Keratinocyte (primary cell): Measurements from ENCODE around the gene MS4A6A.

Experiments
- EZH2 ChIP-seq: IDR thresholded peaks from one replicate; pipeline ENCODE4 v1.6.1; 2012; ENCODE audit warnings: inconsistent platforms, mild to moderate bottlenecking, low read length, moderate library complexity
- TF ChIP-seq, protein P1 (sequence below), 3 experiments: IDR thresholded peaks in 1 of 3; conservative IDR thresholded peaks in 1 of 3; optimal IDR thresholded peaks in 1 of 3; 2 replicates in 2 of 3; 3 replicates in 1 of 3; pipeline versions ENCODE3 to v1.5.1; 2011; ENCODE audit warnings: low read length in 3 of 3, mild to moderate bottlenecking in 3 of 3, moderate library complexity in 2 of 3, control low read depth in 1 of 3, inconsistent platforms in 1 of 3; ENCODE audit not compliant: insufficient read depth in 2 of 3; ENCODE audit errors: extremely low read depth in 1 of 3

GRCh38 chr11:60125956-60126585, 56.8 kb downstream of the MS4A6A start:
- TF ChIP-seq, protein P1, sequence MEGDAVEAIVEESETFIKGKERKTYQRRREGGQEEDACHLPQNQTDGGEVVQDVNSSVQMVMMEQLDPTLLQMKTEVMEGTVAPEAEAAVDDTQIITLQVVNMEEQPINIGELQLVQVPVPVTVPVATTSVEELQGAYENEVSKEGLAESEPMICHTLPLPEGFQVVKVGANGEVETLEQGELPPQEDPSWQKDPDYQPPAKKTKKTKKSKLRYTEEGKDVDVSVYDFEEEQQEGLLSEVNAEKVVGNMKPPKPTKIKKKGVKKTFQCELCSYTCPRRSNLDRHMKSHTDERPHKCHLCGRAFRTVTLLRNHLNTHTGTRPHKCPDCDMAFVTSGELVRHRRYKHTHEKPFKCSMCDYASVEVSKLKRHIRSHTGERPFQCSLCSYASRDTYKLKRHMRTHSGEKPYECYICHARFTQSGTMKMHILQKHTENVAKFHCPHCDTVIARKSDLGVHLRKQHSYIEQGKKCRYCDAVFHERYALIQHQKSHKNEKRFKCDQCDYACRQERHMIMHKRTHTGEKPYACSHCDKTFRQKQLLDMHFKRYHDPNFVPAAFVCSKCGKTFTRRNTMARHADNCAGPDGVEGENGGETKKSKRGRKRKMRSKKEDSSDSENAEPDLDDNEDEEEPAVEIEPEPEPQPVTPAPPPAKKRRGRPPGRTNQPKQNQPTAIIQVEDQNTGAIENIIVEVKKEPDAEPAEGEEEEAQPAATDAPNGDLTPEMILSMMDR (optimal IDR thresholded peaks at IDR 0.05 in 1 of 3, IDR thresholded peaks at IDR 0.05 in 1 of 3, conservative IDR thresholded peaks at IDR 0.05 in 1 of 3; ENCODE audit: extremely low read depth in 1 of 3, insufficient read depth in 2 of 3, low read length in 3 of 3), result no peak
- no peak for TF ChIP-seq EZH2
